H1 (cell line): Measurements from ENCODE around the gene TUBB1. TPM values are rescaled to one million over a fixed set of nuclear protein-coding genes. Genes with fewer than 3 reads are reported as not detected.

Source experiments
- CTCF ChIA-PET: fragments of 300-600 bp; sonication (Branson Sonifier 250); formaldehyde crosslinking; loops from one replicate; lab custom pipeline; 2021; ENCODE audit not compliant: partially characterized antibody; lab: Charles Lee
- POLR2A ChIA-PET: fragments of 300-600 bp; sonication (Branson Sonifier 250); formaldehyde crosslinking; loops from one replicate; lab custom pipeline; 2021; ENCODE audit warnings: inconsistent platforms; ENCODE audit not compliant: partially characterized antibody; lab: Charles Lee
- DNase-seq, 2 experiments: peaks; one replicate each; pipeline versions ENCODE4 v3.0.0 to v3.0.0-alpha.2; 2010 to 2022; ENCODE audit warnings: low spot score in 2 of 2, low read depth in 1 of 2, mixed read lengths in 1 of 2
- FAIRE-seq: peaks from 2 replicates; lab custom pipeline; 2011; peaks lifted over from hg19 to GRCh38; lab: Jason Lieb, UNC
- H2AFZ ChIP-seq: 2 replicates; pipeline ENCODE4 v1.8.1; 2012; ENCODE audit warnings: low read length, inconsistent platforms
- H2AK5ac ChIP-seq: 2 replicates; pipeline ENCODE4 v1.6.1; 2013; ENCODE audit warnings: low read depth, low read length
- H2BK120ac ChIP-seq: replicated peaks from 2 replicates; pipeline ENCODE3; 2013; ENCODE audit warnings: low read depth, low read length, inconsistent platforms
- H2BK12ac ChIP-seq: 2 replicates; pipeline ENCODE4 v1.6.1; 2013; ENCODE audit warnings: low read depth, low read length
- H2BK15ac ChIP-seq: 2 replicates; pipeline ENCODE4 v1.6.1; 2013; ENCODE audit warnings: low read length
- H2BK20ac ChIP-seq: 2 replicates; pipeline ENCODE4 v1.6.1; 2013; ENCODE audit warnings: low read length
- H2BK5ac ChIP-seq: 2 replicates; pipeline ENCODE4 v1.6.1; 2013; ENCODE audit warnings: low read depth, low read length
- H3K14ac ChIP-seq: 2 replicates; pipeline ENCODE4 v1.6.1; 2013; ENCODE audit warnings: inconsistent platforms; ENCODE audit not compliant: insufficient read length
- H3K18ac ChIP-seq: 2 replicates; pipeline ENCODE4 v1.6.1; 2013; ENCODE audit warnings: low read length; ENCODE audit errors: extremely low read depth
- H3K23ac ChIP-seq: 2 replicates; pipeline ENCODE4 v1.6.1; 2013; ENCODE audit warnings: inconsistent platforms; ENCODE audit not compliant: insufficient read length
- H3K23me2 ChIP-seq: 2 replicates; pipeline ENCODE4 v1.6.1; 2013; ENCODE audit warnings: low read depth, low read length
- H3K27ac ChIP-seq: 2 replicates; pipeline ENCODE4 v1.6.1; 2011; ENCODE audit warnings: low read depth, low read length, inconsistent platforms
- H3K27me3 ChIP-seq, 4 experiments: replicated peaks in 1 of 4; 1 replicate in 1 of 4; 2 replicates in 3 of 4; pipeline versions ENCODE4 v1.6.1 to v1.8.1; 2011 to 2013; ENCODE audit warnings: low read length in 3 of 4, mild to moderate bottlenecking in 3 of 4, inconsistent platforms in 2 of 4, mixed read lengths in 2 of 4, moderate library complexity in 1 of 4; ENCODE audit not compliant: control insufficient read depth in 3 of 4, insufficient read depth in 3 of 4; ENCODE audit errors: extremely low read depth in 1 of 4
- H3K36me3 ChIP-seq, 4 experiments: 2 replicates each; pipeline versions ENCODE4 v1.6.1 to v1.8.1; 2011 to 2013; ENCODE audit warnings: mild to moderate bottlenecking in 4 of 4, low read length in 3 of 4, moderate library complexity in 2 of 4, control low read depth in 1 of 4, inconsistent platforms in 1 of 4; ENCODE audit not compliant: insufficient read depth in 4 of 4, control insufficient read depth in 2 of 4
- H3K4ac ChIP-seq: replicated peaks from 2 replicates; pipeline ENCODE3; 2013; ENCODE audit warnings: low read length, low read depth, mixed read lengths, inconsistent platforms; ENCODE audit not compliant: insufficient read length
- H3K4me1 ChIP-seq, 4 experiments: replicated peaks in 1 of 4; 1 replicate in 1 of 4; 2 replicates in 3 of 4; pipeline versions ENCODE4 v1.6.1 to v1.8.1; 2011 to 2013; ENCODE audit warnings: low read length in 3 of 4, inconsistent platforms in 2 of 4, mixed read lengths in 1 of 4; ENCODE audit not compliant: insufficient read depth in 4 of 4, control insufficient read depth in 3 of 4
- H3K4me2 ChIP-seq, 2 experiments: 2 replicates each; pipeline versions ENCODE4 v1.6.1 to v1.8.1; 2011 to 2013; ENCODE audit warnings: low read depth in 2 of 2, low read length in 2 of 2, control low read depth in 1 of 2, inconsistent platforms in 1 of 2, mild to moderate bottlenecking in 1 of 2; ENCODE audit not compliant: insufficient read depth in 1 of 2
- H3K4me3 ChIP-seq, 4 experiments: fragments of 200-600, 300-600 bp in 1 of 4; sonication (generic), shearing (Covaris generic), sonication (Bioruptor Twin) in 1 of 4; 2 replicates each; pipeline versions ENCODE4 v1.5.1 to v1.8.1; 2011 to 2016; ENCODE audit warnings: low read length in 4 of 4, low read depth in 3 of 4, control low read depth in 2 of 4, inconsistent platforms in 2 of 4, mild to moderate bottlenecking in 2 of 4, mixed read lengths in 1 of 4, moderate library complexity in 1 of 4; ENCODE audit not compliant: insufficient read depth in 2 of 4; ENCODE audit errors: extremely low read depth in 1 of 4
- H3K56ac ChIP-seq: replicated peaks from 2 replicates; pipeline ENCODE3; 2013; ENCODE audit warnings: low read depth, mild to moderate bottlenecking, mixed read lengths, low read length, inconsistent platforms; ENCODE audit not compliant: insufficient read length
- H3K79me1 ChIP-seq: 2 replicates; pipeline ENCODE4 v1.6.1; 2013; ENCODE audit warnings: low read depth, low read length, control low read depth
- H3K79me2 ChIP-seq, 2 experiments: 2 replicates each; pipeline versions ENCODE4 v1.6.1 to v1.8.1; 2012 to 2013; ENCODE audit warnings: low read length in 2 of 2, mild to moderate bottlenecking in 2 of 2, inconsistent platforms in 1 of 2; ENCODE audit not compliant: insufficient read depth in 2 of 2, control insufficient read depth in 1 of 2
- H3K9ac ChIP-seq, 4 experiments: replicated peaks in 1 of 4; 1 replicate in 1 of 4; 2 replicates in 3 of 4; pipeline versions ENCODE4 v1.6.1 to v1.8.1; 2011 to 2013; ENCODE audit warnings: low read depth in 3 of 4, low read length in 3 of 4, control low read depth in 2 of 4, mild to moderate bottlenecking in 2 of 4, moderate library complexity in 2 of 4, inconsistent platforms in 1 of 4; ENCODE audit errors: extremely low read depth in 1 of 4
- H3K9me3 ChIP-seq, 2 experiments: 2 replicates each; pipeline versions ENCODE4 v1.6.1 to v1.8.1; 2012 to 2013; ENCODE audit warnings: mild to moderate bottlenecking in 2 of 2, moderate library complexity in 2 of 2, control low read depth in 1 of 2, inconsistent platforms in 1 of 2, low read depth in 1 of 2, low read length in 1 of 2, mixed read lengths in 1 of 2; ENCODE audit not compliant: insufficient read depth in 2 of 2
- H4K20me1 ChIP-seq, 2 experiments: replicated peaks in 1 of 2; 2 replicates each; pipeline versions ENCODE3 to v1.8.1; 2011 to 2013; ENCODE audit warnings: inconsistent platforms in 2 of 2, low read length in 2 of 2, mild to moderate bottlenecking in 1 of 2; ENCODE audit not compliant: insufficient read depth in 2 of 2, control insufficient read depth in 1 of 2
- H4K5ac ChIP-seq: 2 replicates; pipeline ENCODE4 v1.6.1; 2013; ENCODE audit warnings: low read length, low read depth, mixed read lengths, inconsistent platforms; ENCODE audit not compliant: insufficient read length
- H4K8ac ChIP-seq: 2 replicates; pipeline ENCODE4 v1.8.0; 2013; ENCODE audit warnings: mild to moderate bottlenecking, moderate library complexity, low read length, inconsistent platforms; ENCODE audit not compliant: insufficient read depth; ENCODE audit errors: extremely low read depth
- H4K91ac ChIP-seq: replicated peaks from 2 replicates; pipeline ENCODE3; 2013; ENCODE audit warnings: low read length, mixed read lengths, inconsistent platforms; ENCODE audit not compliant: insufficient read length
- CTBP2 ChIP-seq: IDR thresholded peaks from 2 replicates; pipeline ENCODE4 v1.7.0; 2011; ENCODE audit warnings: borderline replicate concordance, mild to moderate bottlenecking, moderate library complexity, mixed read lengths, low read length; ENCODE audit not compliant: insufficient read depth, insufficient read length
- WGBS, 2 experiments: shearing (Covaris generic) in 1 of 2; methylation state at CpG; one replicate each; pipeline versions ENCODE4 v1.1.6 to v1.1.7; 2013 to 2015; ENCODE audit warnings: low lambda C conversion rate in 2 of 2, mixed read lengths in 2 of 2, inconsistent platforms in 1 of 2, low coverage in 1 of 2, missing lambda C conversion rate in 1 of 2; ENCODE audit not compliant: insufficient replicate concordance in 2 of 2, insufficient coverage in 1 of 2, insufficient read length in 1 of 2; ENCODE audit errors: extremely low coverage in 1 of 2, missing lambda C conversion rate in 1 of 2; 5-methylcytosine and 5-hydroxymethylcytosine counted together
- polyA plus RNA-seq, 7 experiments: library from polyadenylated mRNA; depleted of rRNA in 3 of 7; stranded (reverse) in 5 of 7; unstranded in 2 of 7; fragments of >200 nt in 5 of 7; fragments of 200-250 nt in 2 of 7; gene quantifications; 1 replicate in 5 of 7; 2 replicates in 1 of 7; 4 replicates in 1 of 7; pipeline versions ENCODE4 v1.2.1 to v1.2.3, GENCODE V29; 2011 to 2013; ENCODE audit warnings: missing spikeins in 2 of 7, mixed read lengths in 2 of 7
- total RNA-seq: library from RNA; stranded (reverse); fragmentation: NEBNext Ultra II Directional; extraction: Animal tissue kit (Norgen Biotek cat#: 25700); gene quantifications from 2 replicates; pipeline ENCODE4 v1.2.1, GENCODE V29; 2021

The TUBB1 gene
- total and polyA plus RNA-seq, 2 of the 8 experiments (the other 6 are each of a cell fraction or from before 2014, with no cell fraction given): not detected

- Histone ChIP-seq H2AFZ (no peak overlapping the region), H2BK120ac (no peak overlapping the region), H2BK15ac (no peak overlapping the region), H3K18ac (no peak overlapping the region), H3K9me3 (no peaks in the 10 kb centered on the region; a peak in 1 of 4 replicates), H4K8ac (no peak overlapping the region), H3K4me1 (peaks cover 0 to 4% (median 0%) of the 10 kb centered on the region in 4 experiments; a peak in 1 of 7 replicates), H2BK5ac (no peak overlapping the region), H3K36me3 (no peaks in the 10 kb centered on the region), H3K4ac (no peak overlapping the region), H3K79me2 (peaks cover 11 to 28% of the 10 kb centered on the region in 2 experiments; a peak in 3 of 4 replicates), H3K23ac (no peak overlapping the region), H2BK12ac (no peak overlapping the region), H3K23me2 (peaks cover 2% of the 10 kb centered on the region; the same call in 1 of the 2 replicates), H2AK5ac (no peak overlapping the region), H4K5ac (no peak overlapping the region), H3K56ac (no peak overlapping the region), H3K79me1 (no peaks in the 10 kb centered on the region; the same call in 1 of the 2 replicates), H3K27me3 (no peaks in the 10 kb centered on the region), H3K27ac (no peak overlapping the region), H2BK20ac (no peak overlapping the region), H4K20me1 (no peaks in the 10 kb centered on the region), H3K14ac (no peak overlapping the region), H3K4me3 (no peak overlapping the region), H3K4me2 (no peak overlapping the region), H3K9ac (no peak overlapping the region), H4K91ac (no peak overlapping the region)
- WGBS, 2 experiments: 84% methylated on average over 3 of the region's 3 CpGs; no CpG with 5 or more reads in 1 of the 2 experiments
- FAIRE-seq (no peak), DNase-seq (no peak)
- ChIA-PET POLR2A (no interaction called here), CTCF (interaction anchor here (1.1 to 1.4 kb wide), 2 partner anchors 115 to 163 kb away, joined by 3 read pairs; no protein-coding TSS in a partner anchor)
- no peak for TF ChIP-seq CTBP2
These were observed 25.1 kb downstream of the TUBB1 start for GRCh38 chr20:59044295-59044694.
